Esophagus squamous epithelium (tissue), 5 donors: Measurements from ENCODE around the gene HOXA13. TPM values are rescaled to one million over a fixed set of nuclear protein-coding genes. Genes with fewer than 3 reads are reported as not detected.

Experiments used
- DNase-seq: peaks from one replicate; lab custom pipeline; 2025; lab: John Stamatoyannopoulos, UW
- H3K27ac ChIP-seq, 4 donors: fragments of 200-600 bp; sonication (generic); one replicate each; pipeline ENCODE4 v1.5.1; 2016 to 2019; ENCODE audit warnings: mild to moderate bottlenecking in 1 of 4
- H3K27me3 ChIP-seq, 4 donors: fragments of 200-600 bp; sonication (generic); 1 replicate in 3 of 4; 2 replicates in 1 of 4; pipeline versions ENCODE4 v1.5.1 to v1.6.0; 2017 to 2021; ENCODE audit warnings: antibody characterized with exemption in 1 of 4
- H3K36me3 ChIP-seq, 3 donors: fragments of 200-600 bp; sonication (generic); one replicate each; pipeline ENCODE4 v1.5.1; 2016 to 2019
- H3K4me1 ChIP-seq, 3 donors: fragments of 200-600 bp; sonication (generic); one replicate each; pipeline ENCODE4 v1.5.1; 2017 to 2019
- H3K4me3 ChIP-seq, 4 donors: fragments of 200-600 bp; sonication (generic); 1 replicate in 3 of 4; 2 replicates in 1 of 4; pipeline ENCODE4 v1.5.1; 2016 to 2019; ENCODE audit warnings: mild to moderate bottlenecking in 2 of 4, moderate library complexity in 1 of 4
- H3K9me3 ChIP-seq, 3 donors: fragments of 200-600 bp; sonication (generic); one replicate each; pipeline ENCODE4 v1.5.1; 2016 to 2019
- POLR2A ChIP-seq, 4 donors: fragments of 450-650 bp; IDR thresholded peaks; one replicate each; pipeline ENCODE4 v1.6.1; 2017; ENCODE audit warnings: antibody characterized with exemption in 4 of 4, mild to moderate bottlenecking in 4 of 4, moderate library complexity in 3 of 4
- WGBS, 2 donors: methylation state at CpG; one replicate each; pipeline ENCODE4 v1.1.5; 2018; 5-methylcytosine and 5-hydroxymethylcytosine counted together
- intact Hi-C: fragments of 100-400 bp; cut with DNase I; formaldehyde crosslinking; loops from one replicate; pipeline ENCODE4 v1.15.0; 2022
- total RNA-seq, 4 donors: library from RNA; depleted of rRNA; stranded (reverse); fragments of >200 nt; gene quantifications; one replicate each; pipeline ENCODE4 v1.1.0, GENCODE V29; 2016
- TF ChIP-seq, protein P1 (sequence below), 6 experiments: fragments of 450-650 bp in 4 of 6; fragments of 200-600 bp in 2 of 6; sonication (generic) in 2 of 6; IDR thresholded peaks; one replicate each; pipeline ENCODE4 v1.5.1; 2016 to 2019; ENCODE audit warnings: antibody characterized with exemption in 6 of 6, mild to moderate bottlenecking in 4 of 6, moderate library complexity in 4 of 6
- donor health status: DM: yes; HTN: yes; CAD: no.

Gene HOXA13
- total RNA-seq, 4 donors from 2014 or later, result not detected

- H3K27ac ChIP-seq, result no peak overlapping the region
- H3K36me3 ChIP-seq, result no peaks in the 10 kb centered on the region
- TF ChIP-seq, protein P1, sequence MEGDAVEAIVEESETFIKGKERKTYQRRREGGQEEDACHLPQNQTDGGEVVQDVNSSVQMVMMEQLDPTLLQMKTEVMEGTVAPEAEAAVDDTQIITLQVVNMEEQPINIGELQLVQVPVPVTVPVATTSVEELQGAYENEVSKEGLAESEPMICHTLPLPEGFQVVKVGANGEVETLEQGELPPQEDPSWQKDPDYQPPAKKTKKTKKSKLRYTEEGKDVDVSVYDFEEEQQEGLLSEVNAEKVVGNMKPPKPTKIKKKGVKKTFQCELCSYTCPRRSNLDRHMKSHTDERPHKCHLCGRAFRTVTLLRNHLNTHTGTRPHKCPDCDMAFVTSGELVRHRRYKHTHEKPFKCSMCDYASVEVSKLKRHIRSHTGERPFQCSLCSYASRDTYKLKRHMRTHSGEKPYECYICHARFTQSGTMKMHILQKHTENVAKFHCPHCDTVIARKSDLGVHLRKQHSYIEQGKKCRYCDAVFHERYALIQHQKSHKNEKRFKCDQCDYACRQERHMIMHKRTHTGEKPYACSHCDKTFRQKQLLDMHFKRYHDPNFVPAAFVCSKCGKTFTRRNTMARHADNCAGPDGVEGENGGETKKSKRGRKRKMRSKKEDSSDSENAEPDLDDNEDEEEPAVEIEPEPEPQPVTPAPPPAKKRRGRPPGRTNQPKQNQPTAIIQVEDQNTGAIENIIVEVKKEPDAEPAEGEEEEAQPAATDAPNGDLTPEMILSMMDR (IDR thresholded peaks at IDR 0.05), result no peak
- no peak for TF ChIP-seq POLR2A (IDR thresholded peaks at IDR 0.05)
- 65 to 71% methylated on average over 14 of the region's 14 CpGs for WGBS, 2 donors
- H3K4me3 ChIP-seq, result no peak overlapping the region
- no peaks in the 10 kb centered on the region for H3K9me3 ChIP-seq
- intact Hi-C loops, result no loop called here
- H3K4me1 ChIP-seq, result peaks cover 18 to 31% (median 20%) of the 10 kb centered on the region in 3 donors
- peaks cover 28 to 100% (median 71%) of the 10 kb centered on the region in 4 donors for H3K27me3 ChIP-seq
- no peak for DNase-seq
Measured at GRCh38 chr7:27179030-27179429, 20.9 kb downstream of the HOXA13 start.

DNA sequence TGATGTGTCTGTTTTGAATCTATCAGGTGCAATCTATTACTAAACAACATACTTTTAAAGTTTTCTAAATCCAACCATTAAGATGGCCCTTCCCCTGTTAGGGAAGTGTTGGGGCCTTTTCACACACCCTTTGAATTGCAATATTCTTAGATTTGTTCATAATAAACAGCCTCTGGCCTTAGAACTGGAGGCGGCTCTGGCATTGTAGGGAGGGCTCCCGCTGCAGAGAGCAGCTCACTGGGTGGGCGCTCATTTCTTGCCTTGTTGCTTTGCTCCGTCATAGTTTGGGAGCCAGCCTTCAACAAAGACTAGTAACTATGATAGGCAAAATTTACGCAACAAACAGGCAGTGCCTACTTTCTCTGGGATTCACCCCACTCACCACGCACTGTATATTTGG is 21.5 kb downstream of the HOXA13 start:
- TF ChIP-seq, protein P1 (IDR thresholded peaks at IDR 0.05), result no peak
- TF ChIP-seq POLR2A (IDR thresholded peaks at IDR 0.05), result no peak
- H3K27me3 ChIP-seq, result peaks cover 30 to 100% (median 70%) of the 10 kb centered on the region in 4 donors
- intact Hi-C loops, result no loop called here

GRCh38 chr7:27177795-27178320 is 22.0 kb downstream of the HOXA13 start:
- Histone ChIP-seq H3K27ac (no peak overlapping the region), H3K4me3 (no peak overlapping the region), H3K9me3 (no peaks in the 10 kb centered on the region), H3K4me1 (peaks cover 18 to 31% (median 27%) of the 10 kb centered on the region in 3 donors), H3K27me3 (peaks cover 30 to 100% (median 69%) of the 10 kb centered on the region in 4 donors), H3K36me3 (no peaks in the 10 kb centered on the region)
- intact Hi-C loops, result no loop called here
- WGBS, 2 donors, result 82 to 85% methylated on average over 4 to 5 of the region's 5 CpGs
- TF ChIP-seq, protein P1 (IDR thresholded peaks at IDR 0.05), result no peak
- no peak for DNase-seq

More for the DNA sequence above, 21.5 kb downstream of the HOXA13 start:
- no peak for DNase-seq
- 87% methylated on average over 6 of the region's 6 CpGs for WGBS, 2 donors
- peaks cover 19 to 31% (median 22%) of the 10 kb centered on the region in 3 donors for H3K4me1 ChIP-seq
- H3K4me3 ChIP-seq, result no peak overlapping the region
- H3K27ac ChIP-seq, result no peak overlapping the region
- H3K36me3 ChIP-seq, result no peaks in the 10 kb centered on the region
- no peaks in the 10 kb centered on the region for H3K9me3 ChIP-seq

GRCh38 chr7:27176962-27177794 is 22.7 kb downstream of the HOXA13 start:
- WGBS, 2 donors, result 84 to 85% methylated on average over 19 to 22 of the region's 22 CpGs
- no peak overlapping the region for H3K4me3 ChIP-seq
- H3K27ac ChIP-seq, result no peak overlapping the region
- H3K9me3 ChIP-seq, result no peaks in the 10 kb centered on the region
- intact Hi-C loops, result no loop called here
- no peak for DNase-seq
- H3K4me1 ChIP-seq, result peaks cover 21 to 36% (median 31%) of the 10 kb centered on the region in 3 donors
- H3K27me3 ChIP-seq, result peaks cover 35 to 100% (median 68%) of the 10 kb centered on the region in 4 donors
- TF ChIP-seq POLR2A (IDR thresholded peaks at IDR 0.05), result no peak
- TF ChIP-seq, protein P1 (IDR thresholded peaks at IDR 0.05), result no peak
- H3K36me3 ChIP-seq, result no peaks in the 10 kb centered on the region

DNA sequence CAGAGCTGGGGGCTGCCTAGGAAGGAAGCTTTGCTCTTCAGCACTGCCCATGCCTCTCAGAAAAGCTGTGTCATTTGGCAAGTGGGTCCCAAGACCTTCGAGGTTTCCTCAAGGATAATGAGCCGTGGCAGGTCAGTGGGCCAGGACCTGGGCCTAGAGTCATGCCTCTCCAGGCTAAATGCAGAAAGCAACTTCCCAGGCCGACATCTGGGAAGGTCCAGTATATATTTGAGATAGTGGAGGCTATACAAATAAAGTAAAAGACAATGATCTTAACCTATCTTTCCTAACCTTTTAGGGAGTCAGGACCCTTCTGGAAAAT is 23.4 kb downstream of the HOXA13 start:
- H3K4me1 ChIP-seq, result peaks cover 25 to 43% (median 31%) of the 10 kb centered on the region in 3 donors
- intact Hi-C loops, result no loop called here
- H3K9me3 ChIP-seq, result no peaks in the 10 kb centered on the region
- no peak overlapping the region for H3K27ac ChIP-seq
- TF ChIP-seq POLR2A (IDR thresholded peaks at IDR 0.05), result no peak
- TF ChIP-seq, protein P1 (IDR thresholded peaks at IDR 0.05), result no peak
- 92 to 100% methylated on average over 1 to 3 of the region's 3 CpGs for WGBS, 2 donors
- H3K27me3 ChIP-seq, result peaks cover 36 to 100% (median 70%) of the 10 kb centered on the region in 4 donors
- H3K4me3 ChIP-seq, result no peak overlapping the region
- no peak for DNase-seq
- no peaks in the 10 kb centered on the region for H3K36me3 ChIP-seq
